Mesenchymal stem cell (in vitro differentiated cells and primary cell): ENCODE data around the gene STK4.

Source experiments
- DNase-seq: peaks from one replicate; pipeline ENCODE4 v3.0.0-alpha.2; 2013
- H2AFZ ChIP-seq: one replicate; pipeline ENCODE4 v1.6.1; 2013; ENCODE audit warnings: low read depth, mild to moderate bottlenecking, control low read depth, inconsistent platforms, low read length, moderate library complexity
- H2AK5ac ChIP-seq: 2 replicates; pipeline ENCODE4 v1.6.1; 2013; ENCODE audit warnings: low read length, moderate library complexity, mild to moderate bottlenecking, inconsistent platforms; ENCODE audit not compliant: severe bottlenecking
- H2BK120ac ChIP-seq: one replicate; pipeline ENCODE4 v1.6.1; 2013; ENCODE audit warnings: low read depth, mild to moderate bottlenecking, inconsistent platforms, low read length, moderate library complexity
- H2BK12ac ChIP-seq, 2 experiments: one replicate each; pipeline ENCODE4 v1.6.1; 2013; ENCODE audit warnings: inconsistent platforms in 2 of 2, low read length in 2 of 2, mild to moderate bottlenecking in 2 of 2, moderate library complexity in 2 of 2, control low read depth in 1 of 2
- H2BK15ac ChIP-seq: one replicate; pipeline ENCODE4 v1.6.1; 2013; ENCODE audit warnings: mild to moderate bottlenecking, low read depth, inconsistent platforms; ENCODE audit not compliant: poor library complexity, severe bottlenecking
- H2BK5ac ChIP-seq: 2 replicates; pipeline ENCODE4 v1.6.1; 2013; ENCODE audit warnings: low read depth, mild to moderate bottlenecking, low read length, control low read depth, inconsistent platforms; ENCODE audit not compliant: poor library complexity, severe bottlenecking
- H3K14ac ChIP-seq, 2 experiments: one replicate each; pipeline ENCODE4 v1.6.1; 2013; ENCODE audit warnings: inconsistent platforms in 2 of 2, low read length in 2 of 2, control low read depth in 1 of 2, mild to moderate bottlenecking in 1 of 2, moderate library complexity in 1 of 2
- H3K18ac ChIP-seq, 2 experiments: one replicate each; pipeline ENCODE4 v1.6.1; 2013; ENCODE audit warnings: inconsistent platforms in 2 of 2, low read length in 2 of 2, control low read depth in 1 of 2, low read depth in 1 of 2, mild to moderate bottlenecking in 1 of 2
- H3K23ac ChIP-seq, 2 experiments: one replicate each; pipeline ENCODE4 v1.6.1; 2013; ENCODE audit warnings: inconsistent platforms in 2 of 2, low read length in 2 of 2, mild to moderate bottlenecking in 2 of 2, moderate library complexity in 2 of 2, control low read depth in 1 of 2
- H3K27ac ChIP-seq: 2 replicates; pipeline ENCODE4 v1.5.1; 2013; ENCODE audit warnings: mild to moderate bottlenecking, moderate library complexity, low read length, control low read depth, inconsistent platforms; ENCODE audit not compliant: poor library complexity, severe bottlenecking
- H3K27me3 ChIP-seq, 2 experiments: 2 replicates each; pipeline versions ENCODE4 v1.6.1 to v1.7.0; 2013; ENCODE audit warnings: low read length in 2 of 2, mild to moderate bottlenecking in 2 of 2, moderate library complexity in 2 of 2, control low read depth in 1 of 2, inconsistent platforms in 1 of 2; ENCODE audit not compliant: control insufficient read depth in 1 of 2, insufficient read depth in 1 of 2
- H3K36me3 ChIP-seq, 2 experiments: 2 replicates each; pipeline versions ENCODE4 v1.6.1 to v1.7.0; 2013; ENCODE audit warnings: low read length in 2 of 2, control low read depth in 1 of 2, inconsistent platforms in 1 of 2, low read depth in 1 of 2, mild to moderate bottlenecking in 1 of 2; ENCODE audit not compliant: insufficient read depth in 2 of 2, control insufficient read depth in 1 of 2
- H3K4ac ChIP-seq, 2 experiments: one replicate each; pipeline ENCODE4 v1.6.1; 2013; ENCODE audit warnings: inconsistent platforms in 2 of 2, low read length in 2 of 2, mild to moderate bottlenecking in 2 of 2, moderate library complexity in 2 of 2, control low read depth in 1 of 2, low read depth in 1 of 2
- H3K4me1 ChIP-seq: 2 replicates; pipeline ENCODE4 v1.6.1; 2013; ENCODE audit warnings: low read depth, low read length, control low read depth; ENCODE audit not compliant: control insufficient read depth, insufficient read depth
- H3K4me2 ChIP-seq: 2 replicates; pipeline ENCODE4 v1.6.1; 2013; ENCODE audit warnings: low read length, mild to moderate bottlenecking, inconsistent platforms; ENCODE audit not compliant: poor library complexity, severe bottlenecking
- H3K4me3 ChIP-seq, 2 experiments: 2 replicates each; pipeline versions ENCODE4 v1.5.1 to v1.7.0; 2013; ENCODE audit warnings: low read length in 2 of 2, mild to moderate bottlenecking in 2 of 2, control low read depth in 1 of 2, low read depth in 1 of 2; ENCODE audit not compliant: insufficient read depth in 1 of 2
- H3K79me1 ChIP-seq: replicated peaks from 2 replicates; pipeline ENCODE4 v1.6.1; 2013; ENCODE audit warnings: mild to moderate bottlenecking, control low read depth, low read length, inconsistent platforms; ENCODE audit not compliant: poor library complexity, severe bottlenecking
- H3K9ac ChIP-seq: 2 replicates; pipeline ENCODE4 v1.7.0; 2013; ENCODE audit warnings: mild to moderate bottlenecking, low read length, moderate library complexity
- H3K9me3 ChIP-seq: 2 replicates; pipeline ENCODE4 v1.7.0; 2013; ENCODE audit warnings: mild to moderate bottlenecking, low read length; ENCODE audit not compliant: control insufficient read depth
- H4K8ac ChIP-seq: one replicate; pipeline ENCODE4 v1.6.1; 2013; ENCODE audit warnings: inconsistent platforms, mild to moderate bottlenecking, low read length, moderate library complexity
- H4K91ac ChIP-seq: one replicate; pipeline ENCODE4 v1.6.1; 2013; ENCODE audit warnings: mild to moderate bottlenecking, low read length, inconsistent platforms
- WGBS: methylation state at CpG from one replicate; pipeline ENCODE4 v1.1.7; 2013; ENCODE audit warnings: mixed read lengths; 5-methylcytosine and 5-hydroxymethylcytosine counted together

The STK4 gene

GRCh38 chr20:45058168-45058850 is 92.0 kb downstream of the STK4 start:
- no peak for DNase-seq
- Histone ChIP-seq H3K79me1 (peaks cover 8% of the 10 kb centered on the region), H3K18ac (no peak overlapping the region), H3K4me2 (no peak overlapping the region), H2AFZ (no peak overlapping the region), H3K27ac (no peak overlapping the region), H2BK120ac (no peak overlapping the region), H3K4me3 (no peak overlapping the region), H3K23ac (no peak overlapping the region), H2BK12ac (no peak overlapping the region), H3K14ac (no peak overlapping the region), H2BK15ac (no peak overlapping the region), H3K9ac (no peak overlapping the region), H3K36me3 (peaks cover 5 to 15% of the 10 kb centered on the region in 2 experiments), H3K9me3 (no peaks in the 10 kb centered on the region), H2BK5ac (no peak overlapping the region), H3K4ac (no peak overlapping the region), H3K27me3 (no peaks in the 10 kb centered on the region), H4K8ac (no peak overlapping the region), H4K91ac (no peak overlapping the region), H2AK5ac (no peak overlapping the region), H3K4me1 (peaks cover 1% of the 10 kb centered on the region)
- WGBS: 100% methylated on average over 2 of the region's 4 CpGs

- peak; percentile 31 for DNase-seq
- H3K4me3 ChIP-seq: no peak overlapping the region
- WGBS: 85% methylated on average over 6 of the region's 6 CpGs
- no peak overlapping the region for H3K18ac ChIP-seq
- peaks cover 1% of the 10 kb centered on the region for H3K4me1 ChIP-seq
- no peak overlapping the region for H4K91ac ChIP-seq
- no peak overlapping the region for H2BK12ac ChIP-seq
- H3K27me3 ChIP-seq: no peaks in the 10 kb centered on the region
- no peak overlapping the region for H3K23ac ChIP-seq
- no peak overlapping the region for H2BK120ac ChIP-seq
- no peak overlapping the region for H4K8ac ChIP-seq
- H2AFZ ChIP-seq: no peak overlapping the region
- peaks cover 8% of the 10 kb centered on the region for H3K79me1 ChIP-seq
- no peak overlapping the region for H2BK15ac ChIP-seq
- no peaks in the 10 kb centered on the region for H3K9me3 ChIP-seq
- H3K14ac ChIP-seq: no peak overlapping the region
- H3K27ac ChIP-seq: no peak overlapping the region
- H3K9ac ChIP-seq: no peak overlapping the region
- no peak overlapping the region for H3K4me2 ChIP-seq
- H3K36me3 ChIP-seq: peaks cover 5 to 15% of the 10 kb centered on the region in 2 experiments
- H2AK5ac ChIP-seq: no peak overlapping the region
- no peak overlapping the region for H2BK5ac ChIP-seq
- H3K4ac ChIP-seq: no peak overlapping the region
Observed at GRCh38 chr20:45059022-45059728, 92.9 kb downstream of the STK4 start.

GRCh38 chr20:45060294-45060693 is 94.0 kb downstream of the STK4 start:
- Histone ChIP-seq H2BK12ac (no peak overlapping the region), H3K9ac (no peak overlapping the region), H3K27ac (no peak overlapping the region), H3K79me1 (peaks cover 6% of the 10 kb centered on the region), H2BK120ac (no peak overlapping the region), H3K4ac (no peak overlapping the region), H3K23ac (no peak overlapping the region), H3K27me3 (no peaks in the 10 kb centered on the region), H3K9me3 (no peaks in the 10 kb centered on the region), H4K91ac (no peak overlapping the region), H2AK5ac (no peak overlapping the region), H3K18ac (no peak overlapping the region), H2AFZ (no peak overlapping the region), H2BK15ac (no peak overlapping the region), H4K8ac (no peak overlapping the region), H3K4me1 (peaks cover 1% of the 10 kb centered on the region), H3K4me3 (no peak overlapping the region), H2BK5ac (no peak overlapping the region), H3K14ac (no peak overlapping the region), H3K4me2 (no peak overlapping the region), H3K36me3 (peaks cover 5 to 13% of the 10 kb centered on the region in 2 experiments)
- DNase-seq: no peak
- WGBS: 81% methylated on average over 2 of the region's 4 CpGs

GRCh38 chr20:45061244-45061643 is 94.9 kb downstream of the STK4 start:
- no peak overlapping the region for H2BK15ac ChIP-seq
- no peaks in the 10 kb centered on the region for H3K9me3 ChIP-seq
- no peak overlapping the region for H3K4ac ChIP-seq
- H3K23ac ChIP-seq: no peak overlapping the region
- H3K27ac ChIP-seq: peak overlapping the region; percentile 39
- H3K4me1 ChIP-seq: peaks cover 1% of the 10 kb centered on the region
- H2BK12ac ChIP-seq: no peak overlapping the region
- H3K4me3 ChIP-seq: no peak overlapping the region
- no peak overlapping the region for H2BK120ac ChIP-seq
- H3K79me1 ChIP-seq: peaks cover 7% of the 10 kb centered on the region
- H3K36me3 ChIP-seq: peaks cover 5 to 13% of the 10 kb centered on the region in 2 experiments
- no peak overlapping the region for H4K91ac ChIP-seq
- no peak overlapping the region for H2BK5ac ChIP-seq
- H3K14ac ChIP-seq: no peak overlapping the region
- no peak overlapping the region for H3K18ac ChIP-seq
- H3K9ac ChIP-seq: no peak overlapping the region
- 10% methylated on average over 2 of the region's 4 CpGs for WGBS
- H3K27me3 ChIP-seq: no peaks in the 10 kb centered on the region
- H3K4me2 ChIP-seq: no peak overlapping the region
- H4K8ac ChIP-seq: no peak overlapping the region
- H2AK5ac ChIP-seq: no peak overlapping the region
- no peak overlapping the region for H2AFZ ChIP-seq
- DNase-seq: peak; percentile 74
